ENCODE data around the gene KLHL7. TPM values are rescaled to one million over a fixed set of nuclear protein-coding genes. Genes with fewer than 3 reads are reported as not detected.
"Not testable (repeated sequence)": the region's sequence is repeated elsewhere in the genome, so short reads cannot be mapped to it uniquely, and the experiment has no call there.

Gene KLHL7
- polyA plus RNA-seq, 1 donor from 2014 or later = 198 TPM

GRCh38 chr7:23123465-23123864 lies 17.9 kb downstream of the KLHL7 start:
- Histone ChIP-seq H3K9me3 (ENCODE audit: low read length) (no peaks in the 10 kb centered on the region), H3K4me2 (ENCODE audit: low read length) (no peak overlapping the region), H3K9ac (ENCODE audit: low read length) (no peak overlapping the region), H3K27me3 (ENCODE audit: insufficient read depth, low read depth, low read length) (no peaks in the 10 kb centered on the region), H3K27ac (ENCODE audit: low read length) (no peak overlapping the region), H3K9me2 (ENCODE audit: insufficient read depth, low read length) (no peaks in the 10 kb centered on the region), H3K36me3 (ENCODE audit: insufficient read depth, low read length) (peaks cover 7% of the 10 kb centered on the region), H3K4me3 (ENCODE audit: low read length) (no peak overlapping the region), H4K20me1 (ENCODE audit: insufficient read depth) (peaks cover 11% of the 10 kb centered on the region), H2AFZ (ENCODE audit: low read depth, low read length) (no peak overlapping the region), H3F3A (ENCODE audit: insufficient read depth, low read length, poor library complexity, severe bottlenecking) (no peaks in the 10 kb centered on the region), H3K79me2 (replicated peaks; ENCODE audit: insufficient read depth, low read length) (peaks cover 52% of the 10 kb centered on the region)
- TF ChIP-seq TAF1 (IDR thresholded peaks at IDR 0.05; ENCODE audit: low read depth) (no peak), MXI1 (conservative IDR thresholded peaks at IDR 0.05; ENCODE audit: poor library complexity, severe bottlenecking) (no peak), SMC3 (conservative IDR thresholded peaks at IDR 0.05; ENCODE audit: poor library complexity) (no peak), EZH2 (IDR thresholded peaks at IDR 0.05; ENCODE audit: borderline replicate concordance, insufficient read depth, low read length, poor library complexity, severe bottlenecking) (no peak), REST (IDR thresholded peaks at IDR 0.05; ENCODE audit: borderline replicate concordance) (no peak), POLR2AphosphoS5 (IDR thresholded peaks at IDR 0.05) (no peak), EP300 (conservative IDR thresholded peaks at IDR 0.05; ENCODE audit: poor library complexity, severe bottlenecking) (no peak), RAD21 (conservative IDR thresholded peaks at IDR 0.05) (no peak), CTCF (IDR thresholded peaks at IDR 0.05; ENCODE audit: poor library complexity, severe bottlenecking) (no peak)

- Histone ChIP-seq H3K4me2 (ENCODE audit: low read length) (no peak overlapping the region), H4K20me1 (ENCODE audit: insufficient read depth) (no peaks in the 10 kb centered on the region), H2AFZ (ENCODE audit: low read depth, low read length) (no peak overlapping the region), H3K4me3 (ENCODE audit: low read length) (no peak overlapping the region), H3K9me3 (ENCODE audit: low read length) (peaks cover 4% of the 10 kb centered on the region), H3K9ac (ENCODE audit: low read length) (no peak overlapping the region), H3K9me2 (ENCODE audit: insufficient read depth, low read length) (no peaks in the 10 kb centered on the region), H3K36me3 (ENCODE audit: insufficient read depth, low read length) (no peaks in the 10 kb centered on the region), H3K79me2 (replicated peaks; ENCODE audit: insufficient read depth, low read length) (peaks cover 4% of the 10 kb centered on the region), H3K27ac (ENCODE audit: low read length) (no peak overlapping the region), H3K27me3 (ENCODE audit: insufficient read depth, low read depth, low read length) (no peaks in the 10 kb centered on the region), H3F3A (ENCODE audit: insufficient read depth, low read length, poor library complexity, severe bottlenecking) (no peaks in the 10 kb centered on the region)
- no peak for TF ChIP-seq REST (IDR thresholded peaks at IDR 0.05; ENCODE audit: borderline replicate concordance)
- TF ChIP-seq POLR2AphosphoS5 (IDR thresholded peaks at IDR 0.05) = no peak
- TF ChIP-seq EZH2 (IDR thresholded peaks at IDR 0.05; ENCODE audit: borderline replicate concordance, insufficient read depth, low read length, poor library complexity, severe bottlenecking) = no peak
- TF ChIP-seq SMC3 (conservative IDR thresholded peaks at IDR 0.05; ENCODE audit: poor library complexity) = no peak
- no peak for TF ChIP-seq MXI1 (conservative IDR thresholded peaks at IDR 0.05; ENCODE audit: poor library complexity, severe bottlenecking)
- TF ChIP-seq TAF1 (IDR thresholded peaks at IDR 0.05; ENCODE audit: low read depth) = no peak
- no peak for TF ChIP-seq RAD21 (conservative IDR thresholded peaks at IDR 0.05)
- TF ChIP-seq CTCF (IDR thresholded peaks at IDR 0.05; ENCODE audit: poor library complexity, severe bottlenecking) = no peak
- TF ChIP-seq EP300 (conservative IDR thresholded peaks at IDR 0.05; ENCODE audit: poor library complexity, severe bottlenecking) = no peak
Measured at GRCh38 chr7:23129036-23129435, 23.5 kb downstream of the KLHL7 start.

- H3K27me3 ChIP-seq (ENCODE audit: insufficient read depth, low read depth, low read length); H3K9ac ChIP-seq (ENCODE audit: low read length); H3K27ac ChIP-seq (ENCODE audit: low read length); H4K20me1 ChIP-seq (ENCODE audit: insufficient read depth); H3K9me3 ChIP-seq (ENCODE audit: low read length); H3K79me2 ChIP-seq (replicated peaks; ENCODE audit: insufficient read depth, low read length); H3F3A ChIP-seq (ENCODE audit: insufficient read depth, low read length, poor library complexity, severe bottlenecking); H3K4me2 ChIP-seq (ENCODE audit: low read length); H3K9me2 ChIP-seq (ENCODE audit: insufficient read depth, low read length); H2AFZ ChIP-seq (ENCODE audit: low read depth, low read length); H3K36me3 ChIP-seq (ENCODE audit: insufficient read depth, low read length); H3K4me3 ChIP-seq (ENCODE audit: low read length): not testable (repeated sequence)
Measured at GRCh38 chr7:23131799-23132198, 26.2 kb downstream of the KLHL7 start.

Data from neural cell (in vitro differentiated cells).